ENCODE results near the gene TNNI2. TPM values are rescaled to one million over a fixed set of nuclear protein-coding genes. Genes with fewer than 3 reads are reported as not detected.
"Not testable (repeated sequence)": the region's sequence is repeated elsewhere in the genome, so short reads cannot be mapped to it uniquely, and the experiment has no call there.

TNNI2 gene
- 1 to 10 TPM in 2 of 3 donors, not detected in 1; 1.5 to 2.5 TPM for polyA plus RNA-seq

- 85 to 94% (median 91%) methylated on average over 26 to 32 of the region's 32 CpGs for WGBS, 3 donors
- no peak within 1 kb of the TSS for H3K27ac ChIP-seq (ENCODE audit: low read depth, low read length)
Observed at GRCh38 chr11:1838426-1839144, at the start of gene TNNI2. TNNI2 (plus strand) TSS chr11:1838981; CDS start chr11:1839697, 716 bp downstream.

GRCh38 chr11:1791912-1792311, 46.9 kb upstream of the TNNI2 start:
- H3K27ac ChIP-seq (ENCODE audit: low read depth, low read length), result no peak overlapping the region
- WGBS, 3 donors, result 85 to 86% (median 85%) methylated on average over 6 of the region's 6 CpGs

DNA sequence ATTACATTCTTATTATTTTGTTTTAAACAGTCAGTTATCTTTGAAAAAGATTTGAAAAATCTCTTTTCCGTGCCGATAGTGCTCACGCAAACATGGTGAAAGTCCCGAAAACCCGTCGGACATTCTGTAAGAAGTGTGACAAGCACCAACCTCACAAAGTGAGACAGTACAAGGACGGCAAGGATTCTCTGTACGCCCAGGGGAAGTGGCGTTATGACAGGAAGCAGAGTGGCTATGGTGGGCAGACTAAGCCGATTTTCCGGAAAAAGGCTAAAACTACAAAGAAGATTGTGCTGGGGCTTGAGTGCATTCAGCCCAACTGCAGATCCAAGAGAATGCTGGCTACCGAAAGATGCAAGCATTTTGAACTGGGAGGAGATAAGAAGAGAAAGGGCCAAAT, 46.3 kb upstream of the TNNI2 start:
- 53 to 81% (median 55%) methylated on average over 12 of the region's 12 CpGs for WGBS, 3 donors
- no peak overlapping the region for H3K27ac ChIP-seq (ENCODE audit: low read depth, low read length)

- WGBS, 3 donors, result 48 to 69% (median 59%) methylated on average over 3 of the region's 3 CpGs
Observed at GRCh38 chr11:1793081-1793480, 45.7 kb upstream of the TNNI2 start.

GRCh38 chr11:1796413-1797011, 42.3 kb upstream of the TNNI2 start:
- no peak overlapping the region for H3K27ac ChIP-seq (ENCODE audit: low read depth, low read length)
- WGBS, 3 donors, result 70 to 80% (median 79%) methylated on average over 12 of the region's 12 CpGs

More at GRCh38 chr11:1793081-1793480, 45.7 kb upstream of the TNNI2 start:
- H3K27ac ChIP-seq (ENCODE audit: low read depth, low read length), result no peak overlapping the region

DNA sequence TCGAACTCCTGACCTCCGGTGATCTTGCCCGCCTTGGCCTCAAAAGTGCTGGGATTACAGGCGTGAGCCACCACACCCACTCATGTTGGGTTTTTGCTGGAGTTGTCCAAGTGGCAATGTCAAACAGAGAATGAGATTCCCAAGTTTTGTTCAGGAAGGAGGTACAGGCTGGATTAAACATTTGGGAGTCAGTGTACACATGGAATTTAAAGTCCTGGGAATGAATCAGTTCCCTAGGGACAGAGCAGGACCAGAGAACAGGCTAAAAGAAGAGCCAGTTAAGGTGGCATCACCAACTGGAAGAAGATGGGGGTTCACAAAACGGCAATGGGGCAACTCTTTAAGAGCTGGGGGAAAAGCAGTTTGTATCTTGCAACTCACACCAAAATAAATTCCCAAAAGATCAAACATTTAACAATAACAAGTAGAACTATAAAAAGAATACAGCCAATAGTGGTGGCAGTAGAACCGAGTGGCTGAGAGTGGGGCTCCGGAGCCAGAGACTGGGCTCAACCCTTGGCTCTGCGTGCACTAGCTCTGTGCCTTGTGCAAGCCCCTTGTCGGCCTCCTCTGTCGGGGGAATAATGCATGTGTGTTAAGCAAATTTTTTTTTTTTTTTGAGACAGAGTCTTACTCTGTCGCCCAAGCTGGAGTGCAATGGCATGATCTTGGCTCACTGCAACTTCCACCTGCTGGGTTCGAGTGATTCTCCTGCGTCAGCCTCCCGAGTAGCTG, 41.2 kb upstream of the TNNI2 start:
- WGBS, 3 donors, result 88 to 90% (median 89%) methylated on average over 14 of the region's 14 CpGs
- no peak overlapping the region for H3K27ac ChIP-seq (ENCODE audit: low read depth, low read length)

DNA sequence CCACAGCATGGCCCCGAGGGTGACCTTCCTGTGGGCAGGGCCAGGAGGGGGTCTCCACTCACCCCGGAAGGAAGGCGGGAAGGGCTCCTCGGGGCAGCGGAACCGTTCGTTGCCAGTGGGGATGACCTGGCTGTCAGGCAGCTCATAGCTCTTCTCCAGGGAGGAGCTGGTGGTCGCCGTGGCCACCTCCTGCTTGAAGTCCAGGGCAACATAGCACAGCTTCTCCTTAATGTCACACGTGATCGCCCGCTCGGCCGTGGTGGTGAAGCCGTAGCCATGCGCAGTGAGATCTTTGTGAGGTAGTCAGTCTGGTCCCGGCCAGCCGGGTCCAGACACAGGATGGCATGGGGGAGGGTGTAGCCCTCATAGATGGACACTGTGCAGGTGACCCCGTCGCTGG, 35.5 kb upstream of the TNNI2 start:
- no peak overlapping the region for H3K27ac ChIP-seq (ENCODE audit: low read depth, low read length)
- 92 to 95% (median 93%) methylated on average over 20 of the region's 20 CpGs for WGBS, 3 donors

DNA sequence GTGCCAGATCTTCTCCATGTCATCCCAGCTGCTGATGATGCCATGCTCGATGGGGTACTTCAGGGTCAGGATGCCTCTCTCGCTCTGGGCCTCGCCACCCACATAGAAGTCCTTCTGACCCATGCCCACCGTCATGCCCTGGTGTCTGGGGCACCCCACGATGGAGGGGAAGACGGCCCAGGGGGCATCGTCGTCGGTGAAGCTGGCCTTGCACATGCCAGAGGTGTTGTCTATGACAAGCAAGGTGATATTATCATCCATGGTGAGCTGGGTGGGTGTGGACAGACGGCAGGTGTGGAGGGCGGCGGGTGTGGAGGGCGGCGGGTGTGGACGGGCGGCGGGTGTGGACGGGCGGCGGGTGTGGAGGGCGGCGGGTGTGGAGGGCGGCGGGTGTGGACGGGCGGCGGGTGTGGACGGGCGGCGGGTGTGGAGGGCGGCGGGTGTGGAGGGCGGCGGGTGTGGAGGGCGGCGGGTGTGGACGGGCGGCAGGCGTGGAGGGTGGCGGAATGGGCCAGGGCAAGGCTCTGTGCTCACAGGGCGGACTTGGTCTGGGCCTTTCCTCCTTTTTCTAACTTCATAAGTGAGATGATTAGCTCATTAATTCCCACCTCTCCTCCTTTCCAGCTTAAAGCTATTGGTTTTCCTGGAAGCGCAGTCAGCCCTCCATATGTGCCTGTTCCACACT, 34.8 kb upstream of the TNNI2 start:
- WGBS, 3 donors, result 89 to 99% (median 92%) methylated on average over 20 to 27 of the region's 42 CpGs
- not testable (repeated sequence) for H3K27ac ChIP-seq (ENCODE audit: low read depth, low read length)

DNA sequence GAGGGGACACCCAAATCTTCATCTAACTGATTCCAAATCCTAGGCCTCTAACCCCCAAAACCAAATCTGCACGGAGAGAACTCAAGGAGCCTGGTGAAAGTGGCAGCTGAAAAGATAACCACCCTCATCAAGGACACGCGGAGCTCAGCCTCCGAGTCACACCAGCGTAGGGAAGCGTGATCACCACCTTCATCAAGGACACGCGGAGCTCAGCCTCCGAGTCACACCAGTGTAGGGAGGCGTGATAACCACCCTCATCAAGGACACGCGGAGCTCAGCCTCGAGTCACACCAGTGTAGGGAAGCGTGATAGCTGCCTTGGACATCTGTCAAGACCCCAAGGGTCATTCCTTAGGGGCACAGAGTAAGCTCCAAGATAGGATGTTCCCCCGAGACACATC, 33.3 kb upstream of the TNNI2 start:
- WGBS, 3 donors, result 65 to 91% (median 88%) methylated on average over 15 of the region's 15 CpGs
- H3K27ac ChIP-seq (ENCODE audit: low read depth, low read length), result no peak overlapping the region

- WGBS, 3 donors, result 39 to 63% (median 57%) methylated on average over 14 of the region's 14 CpGs
Observed at GRCh38 chr11:1807264-1807995, 31.4 kb upstream of the TNNI2 start.

GRCh38 chr11:1810761-1811160, 28.0 kb upstream of the TNNI2 start:
- no peak overlapping the region for H3K27ac ChIP-seq (ENCODE audit: low read depth, low read length)
- 44 to 79% (median 46%) methylated on average over 10 of the region's 10 CpGs for WGBS, 3 donors

More at GRCh38 chr11:1807264-1807995, 31.4 kb upstream of the TNNI2 start:
- no peak overlapping the region for H3K27ac ChIP-seq (ENCODE audit: low read depth, low read length)

DNA sequence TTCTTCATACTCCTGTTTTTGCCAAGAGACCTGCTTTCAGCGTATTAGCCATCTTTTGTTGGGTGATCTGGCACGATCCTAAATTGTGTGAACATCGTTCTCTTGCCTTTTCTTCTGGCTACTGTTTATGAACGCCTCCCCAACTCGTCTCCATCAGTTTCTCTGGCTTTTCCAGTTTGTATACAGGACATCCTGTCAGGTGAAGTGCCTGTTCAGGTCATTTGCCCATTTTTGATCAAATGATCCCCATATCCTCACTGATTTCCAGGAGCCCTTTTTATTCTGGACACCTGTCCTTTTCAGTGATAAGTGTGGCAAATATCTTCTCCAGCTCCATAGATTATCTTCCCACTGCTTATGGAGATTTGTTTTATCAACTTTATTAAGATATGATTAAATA, 26.5 kb upstream of the TNNI2 start:
- WGBS, 3 donors, result 82 to 91% (median 91%) methylated on average over 5 of the region's 5 CpGs
- H3K27ac ChIP-seq (ENCODE audit: low read depth, low read length), result no peak overlapping the region

DNA sequence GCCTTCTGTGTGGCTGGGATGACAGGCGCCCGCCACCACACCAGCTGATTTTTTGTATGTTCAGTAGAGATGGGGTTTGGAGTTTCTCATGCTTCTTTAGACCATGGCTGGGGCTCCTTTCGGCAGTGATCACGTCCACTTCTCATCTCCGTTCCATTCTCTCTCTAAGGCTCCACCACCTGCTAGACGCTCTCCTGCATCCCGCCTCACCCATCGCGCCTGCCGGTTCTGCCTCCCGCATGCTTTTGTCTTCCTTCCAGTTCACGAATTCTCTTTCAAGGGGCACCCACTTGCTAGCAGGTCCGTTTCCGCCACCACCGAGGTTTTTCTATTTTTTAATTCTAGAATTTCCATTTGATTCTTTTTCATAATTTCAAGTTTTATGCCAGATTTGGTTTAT, 26.0 kb upstream of the TNNI2 start:
- WGBS, 3 donors, result 83 to 93% (median 91%) methylated on average over 15 of the region's 15 CpGs
- no peak overlapping the region for H3K27ac ChIP-seq (ENCODE audit: low read depth, low read length)

- WGBS, 3 donors, result 64 to 92% (median 73%) methylated on average over 9 of the region's 9 CpGs
- not testable (repeated sequence) for H3K27ac ChIP-seq (ENCODE audit: low read depth, low read length)
Observed at GRCh38 chr11:1813356-1813755, 25.4 kb upstream of the TNNI2 start.

DNA sequence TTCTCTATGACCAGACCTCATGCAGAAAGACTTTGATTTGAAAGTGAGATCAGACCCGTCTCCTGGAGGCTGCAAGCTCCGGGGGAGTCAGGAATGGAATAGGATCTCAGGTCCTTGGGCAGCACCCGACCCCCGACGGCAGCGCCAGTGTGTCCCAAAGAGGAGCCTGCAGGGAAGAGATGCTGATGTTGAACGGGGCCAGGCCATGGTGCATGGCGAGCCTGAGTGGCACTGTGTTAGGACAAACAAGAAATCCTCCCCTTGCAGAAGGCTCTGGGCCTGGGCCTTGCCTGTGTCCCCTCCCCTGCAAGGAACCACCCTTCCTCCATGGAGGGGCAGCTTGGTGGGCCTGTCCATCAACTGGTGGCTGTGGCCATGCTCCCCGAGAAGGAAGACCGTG, 24.1 kb upstream of the TNNI2 start:
- no peak overlapping the region for H3K27ac ChIP-seq (ENCODE audit: low read depth, low read length)
- 81 to 89% (median 87%) methylated on average over 10 of the region's 10 CpGs for WGBS, 3 donors

DNA sequence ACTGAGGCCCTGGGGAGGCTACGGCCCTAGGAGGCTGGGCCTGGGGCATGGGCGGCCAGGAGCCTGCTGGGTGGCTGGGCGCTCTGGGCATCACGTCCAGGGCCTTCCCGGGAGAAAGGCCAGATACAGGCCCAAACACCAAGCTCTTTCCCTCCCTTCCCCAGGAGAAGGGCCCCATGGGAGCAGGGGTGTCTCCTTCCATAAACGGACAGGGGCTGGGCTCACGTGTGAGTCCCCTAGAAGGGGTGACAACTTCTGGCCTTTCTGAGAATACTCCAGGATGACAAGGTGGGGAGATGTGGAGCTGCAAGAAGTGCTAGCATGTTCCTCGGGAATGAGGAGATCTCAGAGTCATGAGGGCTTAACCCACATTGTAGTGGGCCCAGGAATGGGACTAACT, 23.5 kb upstream of the TNNI2 start:
- no peak overlapping the region for H3K27ac ChIP-seq (ENCODE audit: low read depth, low read length)
- 82 to 94% (median 89%) methylated on average over 8 of the region's 8 CpGs for WGBS, 3 donors

GRCh38 chr11:1815751-1816150, 23.0 kb upstream of the TNNI2 start:
- WGBS, 3 donors, result 86 to 88% (median 87%) methylated on average over 7 of the region's 7 CpGs
- H3K27ac ChIP-seq (ENCODE audit: low read depth, low read length), result no peak overlapping the region

DNA sequence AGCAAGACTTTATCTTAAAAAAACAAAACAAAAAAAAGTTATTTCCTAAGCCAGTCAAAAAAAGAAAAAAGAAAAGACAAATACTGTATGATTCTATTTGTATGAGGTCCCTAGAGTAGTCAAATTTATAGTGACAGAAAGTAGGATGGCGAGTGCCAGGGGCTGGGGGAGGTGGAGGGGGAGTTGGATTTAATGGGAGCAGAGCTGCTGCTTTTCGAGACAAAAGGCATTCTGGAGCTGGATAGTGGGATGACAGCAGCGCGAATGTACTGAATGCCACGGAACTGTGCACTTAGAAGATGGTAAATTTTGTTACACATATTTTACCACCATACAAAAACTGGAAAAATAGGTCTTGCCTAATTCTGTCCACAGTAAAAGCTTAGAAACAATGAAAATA, 21.8 kb upstream of the TNNI2 start:
- H3K27ac ChIP-seq (ENCODE audit: low read depth, low read length), result no peak overlapping the region

More for the DNA sequence above, 21.8 kb upstream of the TNNI2 start:
- WGBS, 3 donors, result 82 to 92% (median 89%) methylated on average over 5 of the region's 5 CpGs
